CD14-positive monocyte (primary cell): ENCODE data around the gene MICU1. TPM values are rescaled to one million over a fixed set of nuclear protein-coding genes. Genes with fewer than 3 reads are reported as not detected.

ENCODE experiments used
- DNase-seq, 3 donors: peaks; one replicate each; pipeline ENCODE4 v3.0.0-alpha.2; 2011 to 2022
- H2AFZ ChIP-seq: 2 replicates; pipeline ENCODE4 v1.6.0; 2012; ENCODE audit warnings: mild to moderate bottlenecking, low read depth, low read length, inconsistent platforms; ENCODE audit not compliant: insufficient read depth, poor library complexity, severe bottlenecking
- H3K27ac ChIP-seq, 2 donors: 1 replicate in 1 of 2; 2 replicates in 1 of 2; pipeline ENCODE4 v1.5.1; 2012 to 2013; ENCODE audit warnings: low read length in 2 of 2, control low read depth in 1 of 2, inconsistent platforms in 1 of 2, low read depth in 1 of 2, mild to moderate bottlenecking in 1 of 2
- H3K27me3 ChIP-seq, 2 donors: one replicate each; pipeline versions ENCODE4 v1.6.0 to v1.6.1; 2011 to 2013; ENCODE audit warnings: low read length in 2 of 2; ENCODE audit not compliant: control insufficient read depth in 2 of 2, insufficient read depth in 2 of 2
- H3K36me3 ChIP-seq, 2 donors: replicated peaks in 1 of 2; 1 replicate in 1 of 2; 2 replicates in 1 of 2; pipeline versions ENCODE4 v1.5.1 to v1.6.1; 2012 to 2013; ENCODE audit warnings: low read length in 2 of 2, control low read depth in 1 of 2, inconsistent platforms in 1 of 2, mild to moderate bottlenecking in 1 of 2; ENCODE audit not compliant: insufficient read depth in 2 of 2, control insufficient read depth in 1 of 2
- H3K4me1 ChIP-seq, 2 donors: 1 replicate in 1 of 2; 2 replicates in 1 of 2; pipeline versions ENCODE4 v1.5.1 to v1.6.1; 2012 to 2013; ENCODE audit warnings: low read length in 2 of 2, control low read depth in 1 of 2, inconsistent platforms in 1 of 2, mild to moderate bottlenecking in 1 of 2, moderate library complexity in 1 of 2; ENCODE audit not compliant: insufficient read depth in 2 of 2, control insufficient read depth in 1 of 2
- H3K4me2 ChIP-seq: replicated peaks from 2 replicates; pipeline ENCODE3; 2012; ENCODE audit warnings: low read length, moderate library complexity, mild to moderate bottlenecking; ENCODE audit not compliant: poor library complexity, severe bottlenecking; ENCODE audit errors: extremely low read depth
- H3K4me3 ChIP-seq, 3 experiments: fragments of 200-600 bp in 1 of 3; sonication (generic) in 1 of 3; replicated peaks in 1 of 3; 1 replicate in 2 of 3; 2 replicates in 1 of 3; pipeline ENCODE4 v1.5.1; 2011 to 2013; ENCODE audit warnings: low read length in 3 of 3, mild to moderate bottlenecking in 3 of 3, control low read depth in 2 of 3, low read depth in 2 of 3, inconsistent platforms in 1 of 3, moderate library complexity in 1 of 3
- H3K79me2 ChIP-seq: 2 replicates; pipeline ENCODE4 v1.6.0; 2012; ENCODE audit warnings: mild to moderate bottlenecking, control low read depth, inconsistent platforms, low read length, moderate library complexity; ENCODE audit not compliant: insufficient read depth
- H3K9ac ChIP-seq: 2 replicates; pipeline ENCODE4 v1.6.0; 2017; ENCODE audit warnings: low read length, mild to moderate bottlenecking; ENCODE audit not compliant: insufficient read depth, poor library complexity, severe bottlenecking
- H3K9me3 ChIP-seq, 2 donors: replicated peaks in 1 of 2; 1 replicate in 1 of 2; 2 replicates in 1 of 2; pipeline versions ENCODE4 v1.5.1 to v1.6.1; 2012 to 2013; ENCODE audit warnings: low read length in 2 of 2, control low read depth in 1 of 2; ENCODE audit not compliant: control insufficient read depth in 1 of 2, insufficient read depth in 1 of 2
- H4K20me1 ChIP-seq: 2 replicates; pipeline ENCODE4 v1.6.0; 2012; ENCODE audit warnings: mild to moderate bottlenecking, low read length, control low read depth, moderate library complexity; ENCODE audit not compliant: insufficient read depth
- H3K27ac Mint-ChIP-seq, 7 donors: one replicate each; pipeline ENCODE4 v1.8.0; 2020; ENCODE audit warnings: mild to moderate bottlenecking in 7 of 7, mixed read lengths in 7 of 7, moderate library complexity in 6 of 7, inconsistent platforms in 2 of 7
- H3K27me3 Mint-ChIP-seq, 3 donors: one replicate each; pipeline ENCODE4 v1.8.0; 2021 to 2022; ENCODE audit warnings: low read depth in 3 of 3, mild to moderate bottlenecking in 3 of 3, mixed read lengths in 3 of 3, moderate library complexity in 3 of 3, inconsistent platforms in 1 of 3
- H3K36me3 Mint-ChIP-seq, 2 donors: one replicate each; pipeline ENCODE4 v1.8.0; 2020; ENCODE audit warnings: mixed read lengths in 2 of 2, inconsistent platforms in 1 of 2, mild to moderate bottlenecking in 1 of 2
- H3K4me1 Mint-ChIP-seq: one replicate; pipeline ENCODE4 v1.8.0; 2020; ENCODE audit warnings: mild to moderate bottlenecking, mixed read lengths
- H3K4me3 Mint-ChIP-seq, 2 donors: one replicate each; pipeline ENCODE4 v1.8.0; 2020; ENCODE audit warnings: mild to moderate bottlenecking in 2 of 2, mixed read lengths in 2 of 2, moderate library complexity in 1 of 2
- H3K9me3 Mint-ChIP-seq, 7 donors: one replicate each; pipeline ENCODE4 v1.8.0; 2020 to 2022; ENCODE audit warnings: mixed read lengths in 7 of 7, mild to moderate bottlenecking in 6 of 7, moderate library complexity in 6 of 7, inconsistent platforms in 2 of 7
- CTCF ChIP-seq: fragments of 200-600 bp; IDR thresholded peaks from one replicate; pipeline ENCODE4 v1.8.0; 2022; ENCODE audit warnings: antibody characterized with exemption, mild to moderate bottlenecking
- WGBS: methylation state at CpG from one replicate; pipeline ENCODE4 v1.1.5; 2013; ENCODE audit warnings: missing lambda C conversion rate; ENCODE audit not compliant: insufficient coverage; 5-methylcytosine and 5-hydroxymethylcytosine counted together
- intact Hi-C, 2 donors: fragments of 100-400 bp; cut with micrococcal nuclease; formaldehyde crosslinking; loops; one replicate each; pipeline versions ENCODE4 v1.15.0 to v1.15.1; 2023
- polyA plus RNA-seq, 3 donors: library from polyadenylated mRNA; depleted of rRNA in 1 of 3; unstranded in 2 of 3; stranded (reverse) in 1 of 3; fragments of 300-500 nt in 2 of 3; fragments of >200 nt in 1 of 3; fragmentation: Illumina TruSeq in 2 of 3; gene quantifications; 1 replicate in 2 of 3; 2 replicates in 1 of 3; pipeline ENCODE4 v1.2.3, GENCODE V29; 2012 to 2021

MICU1 gene
- polyA plus RNA-seq, 3 donors, result 51.1 to 76.4 (median 51.7) TPM

GRCh38 chr10:72598769-72599701 is 26.8 kb downstream of the MICU1 start:
- Mint-ChIP-seq H3K4me1 (peaks cover 30% of the 10 kb centered on the region), H3K27ac (peak overlapping the region; percentile 22 to 83 (median 73)), H3K9me3 (no peaks in the 10 kb centered on the region), H3K4me3 (peak overlapping the region in 1 of 2 donors; percentile 61), H3K36me3 (peaks cover 5 to 14% of the 10 kb centered on the region in 2 donors), H3K27me3 (peaks cover 0 to 2% (median 0%) of the 10 kb centered on the region in 3 donors)
- Histone ChIP-seq H3K79me2 (peaks cover 88% of the 10 kb centered on the region), H4K20me1 (peaks cover 35% of the 10 kb centered on the region), H2AFZ (no peak overlapping the region), H3K9ac (no peak overlapping the region), H3K9me3 (no peaks in the 10 kb centered on the region), H3K4me2 (peak overlapping the region; percentile 9), H3K4me3 (peak overlapping the region in 1 of 3 experiments; percentile 22), H3K27ac (peak overlapping the region in 1 of 2 donors; percentile 65), H3K27me3 (no peaks in the 10 kb centered on the region), H3K4me1 (peaks cover 30 to 39% of the 10 kb centered on the region in 2 donors), H3K36me3 (peaks cover 0 to 6% of the 10 kb centered on the region in 2 donors)
- TF ChIP-seq CTCF, result no peak
- WGBS, result no CpG with 5 or more reads among the region's 4 CpGs
- intact Hi-C loops, result no loop called here
- DNase-seq, result peak in 1 of 3 donors; percentile 4

GRCh38 chr10:72597897-72598296 is 28.0 kb downstream of the MICU1 start:
- H3K27ac ChIP-seq, result peak overlapping the region in 1 of 2 donors; percentile 27
- H3K36me3 ChIP-seq, result peaks cover 0 to 6% of the 10 kb centered on the region in 2 donors
- no peak overlapping the region for H3K4me3 ChIP-seq
- H3K79me2 ChIP-seq, result peaks cover 86% of the 10 kb centered on the region
- Mint-ChIP-seq H3K27ac (peak overlapping the region in 1 of 7 donors; percentile 21), H3K36me3 (peaks cover 8 to 14% of the 10 kb centered on the region in 2 donors), H3K9me3 (peaks cover 0 to 3% (median 0%) of the 10 kb centered on the region in 7 donors), H3K4me3 (no peak overlapping the region), H3K4me1 (peaks cover 41% of the 10 kb centered on the region), H3K27me3 (peaks cover 0 to 2% (median 0%) of the 10 kb centered on the region in 3 donors)
- TF ChIP-seq CTCF, result no peak
- intact Hi-C loops, result no loop called here
- peaks cover 34% of the 10 kb centered on the region for H4K20me1 ChIP-seq
- no peak overlapping the region for H3K4me2 ChIP-seq
- peaks cover 34 to 50% of the 10 kb centered on the region in 2 donors for H3K4me1 ChIP-seq
- H3K27me3 ChIP-seq, result no peaks in the 10 kb centered on the region
- WGBS, result no CpG with 5 or more reads among the region's 1 CpG
- peak in 1 of 3 donors; percentile 12 for DNase-seq
- no peaks in the 10 kb centered on the region for H3K9me3 ChIP-seq
- H3K9ac ChIP-seq, result no peak overlapping the region
- H2AFZ ChIP-seq, result no peak overlapping the region
